Astrocyte of the cerebellum (primary cell): Measurements from ENCODE around the gene PPIL3.

ENCODE experiments used
- DNase-seq: peaks from one replicate; pipeline ENCODE4 v3.0.0-alpha.2; 2011; ENCODE audit warnings: low read depth
- H3K4me3 ChIP-seq: 2 replicates; pipeline ENCODE4 v1.5.1; 2011; ENCODE audit warnings: mild to moderate bottlenecking, low read depth, low read length, moderate library complexity
- in situ Hi-C: cut with HindIII; loops from 2 replicates; pipeline ENCODE4 v1.10.0; 2017; ENCODE audit warnings: low sequenced_read_pairs
- TF ChIP-seq, protein P1 (sequence below): IDR thresholded peaks from 2 replicates; pipeline ENCODE4 v1.5.1; 2012; ENCODE audit warnings: low read length, low read depth, moderate library complexity, mild to moderate bottlenecking; ENCODE audit errors: missing control alignments

PPIL3 gene

DNA sequence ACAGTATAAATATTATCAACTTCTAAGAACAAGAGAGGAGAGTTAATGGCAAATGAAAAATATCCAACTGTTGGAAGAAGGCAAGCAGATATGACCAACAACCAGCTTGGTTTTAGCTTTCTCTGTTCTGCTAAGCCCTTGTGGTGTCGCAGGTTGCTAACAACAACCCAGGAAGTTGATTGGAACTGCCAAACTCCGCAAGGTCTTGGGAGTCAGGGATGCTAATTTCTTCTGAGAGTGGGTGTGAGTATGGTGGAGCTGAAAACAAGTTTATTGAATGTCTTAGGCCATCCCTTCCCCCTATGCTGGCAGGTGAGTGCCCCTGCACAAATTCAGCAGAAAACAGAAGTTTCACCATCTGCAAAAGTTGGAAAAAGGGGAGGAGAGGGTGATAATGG is 59.6 kb downstream of the PPIL3 start:
- in situ Hi-C loops: no loop called here
- no peak overlapping the region for H3K4me3 ChIP-seq
- DNase-seq: no peak
- TF ChIP-seq, protein P1, sequence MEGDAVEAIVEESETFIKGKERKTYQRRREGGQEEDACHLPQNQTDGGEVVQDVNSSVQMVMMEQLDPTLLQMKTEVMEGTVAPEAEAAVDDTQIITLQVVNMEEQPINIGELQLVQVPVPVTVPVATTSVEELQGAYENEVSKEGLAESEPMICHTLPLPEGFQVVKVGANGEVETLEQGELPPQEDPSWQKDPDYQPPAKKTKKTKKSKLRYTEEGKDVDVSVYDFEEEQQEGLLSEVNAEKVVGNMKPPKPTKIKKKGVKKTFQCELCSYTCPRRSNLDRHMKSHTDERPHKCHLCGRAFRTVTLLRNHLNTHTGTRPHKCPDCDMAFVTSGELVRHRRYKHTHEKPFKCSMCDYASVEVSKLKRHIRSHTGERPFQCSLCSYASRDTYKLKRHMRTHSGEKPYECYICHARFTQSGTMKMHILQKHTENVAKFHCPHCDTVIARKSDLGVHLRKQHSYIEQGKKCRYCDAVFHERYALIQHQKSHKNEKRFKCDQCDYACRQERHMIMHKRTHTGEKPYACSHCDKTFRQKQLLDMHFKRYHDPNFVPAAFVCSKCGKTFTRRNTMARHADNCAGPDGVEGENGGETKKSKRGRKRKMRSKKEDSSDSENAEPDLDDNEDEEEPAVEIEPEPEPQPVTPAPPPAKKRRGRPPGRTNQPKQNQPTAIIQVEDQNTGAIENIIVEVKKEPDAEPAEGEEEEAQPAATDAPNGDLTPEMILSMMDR: no peak

DNA sequence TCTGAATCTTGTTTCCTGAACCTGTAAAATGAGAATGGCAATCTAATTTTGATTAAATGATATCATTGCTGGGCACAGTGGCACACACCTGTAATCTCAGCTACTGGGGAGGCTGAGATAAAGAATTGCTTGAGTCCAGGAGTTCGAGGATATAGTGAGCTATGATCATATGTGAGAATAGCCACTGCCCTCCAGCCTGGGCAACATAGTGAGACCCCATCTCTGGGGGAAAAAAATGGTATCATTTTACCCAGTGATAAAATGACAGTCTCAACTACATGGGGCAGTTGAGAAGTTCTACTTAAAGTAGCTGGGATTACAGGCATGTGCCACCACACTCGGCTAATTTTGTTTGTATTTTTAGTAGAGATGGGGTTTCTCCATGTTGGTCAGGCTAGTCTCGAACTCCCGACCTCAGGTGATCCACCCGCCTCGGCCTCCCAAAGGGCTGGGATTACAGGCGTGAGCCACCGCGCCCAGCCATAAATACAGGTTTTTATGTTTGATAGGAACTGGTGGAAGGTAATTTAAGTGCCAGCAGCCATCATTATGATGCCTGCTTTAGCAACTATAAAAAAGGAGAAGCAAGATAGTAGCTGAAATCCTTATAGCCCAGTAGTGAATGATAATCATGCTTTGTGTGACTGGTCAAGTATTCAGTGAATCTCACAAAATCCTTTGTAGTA is 60.2 kb downstream of the PPIL3 start:
- TF ChIP-seq, protein P1: no peak
- no peak for DNase-seq
- no peak overlapping the region for H3K4me3 ChIP-seq
- in situ Hi-C loops: no loop called here

DNA sequence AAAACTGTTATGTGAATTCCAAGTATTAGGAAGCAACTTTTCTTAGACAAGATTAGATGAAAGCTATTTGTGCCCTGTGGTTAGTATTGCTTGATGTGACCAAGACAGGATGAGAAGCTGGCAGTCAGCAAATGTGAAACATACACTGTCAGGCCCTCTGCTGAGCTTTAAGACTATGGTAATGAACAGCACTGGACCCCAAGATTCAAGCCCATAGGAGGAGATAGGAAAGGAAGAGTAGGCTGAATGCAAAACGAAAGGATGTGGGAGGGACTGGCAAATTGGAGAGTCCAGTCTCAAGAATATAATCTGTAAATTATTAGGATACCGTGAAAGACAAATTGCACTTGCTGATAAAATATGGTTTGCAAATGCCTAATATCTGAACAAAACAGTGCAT is 60.8 kb downstream of the PPIL3 start:
- TF ChIP-seq, protein P1: no peak
- in situ Hi-C loops: no loop called here
- H3K4me3 ChIP-seq: no peak overlapping the region
- no peak for DNase-seq

DNA sequence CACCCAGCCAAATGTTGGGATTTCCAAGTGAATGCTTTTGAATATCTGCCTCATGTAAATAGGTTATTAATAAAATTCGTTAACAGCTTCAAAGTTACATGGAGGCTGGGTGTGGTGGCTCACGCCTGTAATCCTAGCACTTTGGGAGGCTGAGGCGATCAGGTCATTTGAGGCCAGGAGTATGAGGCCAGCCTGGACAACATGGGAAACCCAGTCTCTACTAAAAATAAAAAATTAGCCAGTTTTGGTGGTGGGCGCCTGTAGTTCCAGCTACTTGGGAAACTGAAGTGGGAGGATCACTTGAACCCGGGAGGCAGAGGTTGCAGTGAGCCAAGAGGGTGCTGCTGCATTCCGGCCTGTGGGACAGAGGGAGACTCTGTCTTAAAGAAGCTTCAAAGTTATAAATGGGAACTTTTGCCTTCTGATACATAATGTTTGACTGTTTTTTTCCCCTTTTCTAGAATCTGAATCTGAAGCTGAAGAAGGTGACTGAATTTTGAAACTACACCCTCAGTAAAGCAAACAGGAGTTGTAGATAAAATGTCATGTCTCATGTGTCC is 67.1 kb downstream of the PPIL3 start:
- DNase-seq: no peak
- in situ Hi-C loops: no loop called here
- H3K4me3 ChIP-seq: no peak overlapping the region
- TF ChIP-seq, protein P1: no peak
